ENCODE data around the gene PSMB10.

Gene PSMB10

GRCh38 chr16:67977005-67977404, 40.4 kb upstream of the PSMB10 start:
- TF ChIP-seq FOXP2 (optimal IDR thresholded peaks at IDR 0.05; ENCODE audit: borderline replicate concordance, extremely low read depth, extremely low read length, insufficient read depth), result no peak
- TF ChIP-seq TAF1 (IDR thresholded peaks at IDR 0.05; ENCODE audit: borderline replicate concordance, insufficient read depth, low read length), result no peak
- no peak for TF ChIP-seq SIN3A (IDR thresholded peaks at IDR 0.05; ENCODE audit: borderline replicate concordance, insufficient read depth, low read length)
- TF ChIP-seq POLR2AphosphoS5 (IDR thresholded peaks at IDR 0.05; ENCODE audit: low read depth, low read length), result no peak
- no peak for TF ChIP-seq REST (IDR thresholded peaks at IDR 0.05; ENCODE audit: insufficient read depth in 1 of 2, low read depth in 2 of 2, low read length in 2 of 2)

GRCh38 chr16:67976205-67976604, 39.6 kb upstream of the PSMB10 start:
- TF ChIP-seq FOXP2 (optimal IDR thresholded peaks at IDR 0.05; ENCODE audit: borderline replicate concordance, extremely low read depth, extremely low read length, insufficient read depth), result no peak
- TF ChIP-seq REST (IDR thresholded peaks at IDR 0.05; ENCODE audit: insufficient read depth in 1 of 2, low read depth in 2 of 2, low read length in 2 of 2), result no peak
- TF ChIP-seq SIN3A (IDR thresholded peaks at IDR 0.05; ENCODE audit: borderline replicate concordance, insufficient read depth, low read length), result no peak
- TF ChIP-seq TAF1 (IDR thresholded peaks at IDR 0.05; ENCODE audit: borderline replicate concordance, insufficient read depth, low read length), result no peak
- no peak for TF ChIP-seq POLR2AphosphoS5 (IDR thresholded peaks at IDR 0.05; ENCODE audit: low read depth, low read length)

- TF ChIP-seq FOXP2 (optimal IDR thresholded peaks at IDR 0.05; ENCODE audit: borderline replicate concordance, extremely low read depth, extremely low read length, insufficient read depth) (no peak), REST (IDR thresholded peaks at IDR 0.05; ENCODE audit: insufficient read depth in 1 of 2, low read depth in 2 of 2, low read length in 2 of 2) (no peak), SIN3A (IDR thresholded peaks at IDR 0.05; ENCODE audit: borderline replicate concordance, insufficient read depth, low read length) (no peak), TAF1 (IDR thresholded peaks at IDR 0.05; ENCODE audit: borderline replicate concordance, insufficient read depth, low read length) (no peak), POLR2AphosphoS5 (IDR thresholded peaks at IDR 0.05; ENCODE audit: low read depth, low read length) (no peak)
These were observed 38.9 kb upstream of the PSMB10 start for GRCh38 chr16:67975321-67976105.

GRCh38 chr16:67971111-67971510, 34.5 kb upstream of the PSMB10 start:
- no peak for TF ChIP-seq SIN3A (IDR thresholded peaks at IDR 0.05; ENCODE audit: borderline replicate concordance, insufficient read depth, low read length)
- TF ChIP-seq REST (IDR thresholded peaks at IDR 0.05; ENCODE audit: insufficient read depth in 1 of 2, low read depth in 2 of 2, low read length in 2 of 2), result no peak
- no peak for TF ChIP-seq POLR2AphosphoS5 (IDR thresholded peaks at IDR 0.05; ENCODE audit: low read depth, low read length)
- no peak for TF ChIP-seq TAF1 (IDR thresholded peaks at IDR 0.05; ENCODE audit: borderline replicate concordance, insufficient read depth, low read length)
- no peak for TF ChIP-seq FOXP2 (optimal IDR thresholded peaks at IDR 0.05; ENCODE audit: borderline replicate concordance, extremely low read depth, extremely low read length, insufficient read depth)

Measured in PFSK-1 (cell line).